Measurements from ENCODE around the gene MEF2A.
A peak's percentile ranks its signal among the peaks of the same experiment; 100 is the strongest.

Gene MEF2A

GRCh38 chr15:99564221-99565048 lies 1.3 kb upstream of the MEF2A start:
- no peak for DNase-seq

- DNase-seq = no peak
These were observed 810 bp upstream of the MEF2A start for GRCh38 chr15:99565049-99565298.

- peak; percentile 13 for DNase-seq
These were observed 543 bp downstream of the MEF2A start for GRCh38 chr15:99566157-99566897.

GRCh38 chr15:99568625-99569352 lies 3.0 kb downstream of the MEF2A start:
- no peak for DNase-seq

GRCh38 chr15:99571299-99571698 lies 5.5 kb downstream of the MEF2A start:
- DNase-seq = no peak

GRCh38 chr15:99574048-99574447 lies 8.3 kb downstream of the MEF2A start:
- DNase-seq = no peak

- DNase-seq = no peak
These were observed 8.7 kb downstream of the MEF2A start for GRCh38 chr15:99574502-99574901.

- DNase-seq = no peak
These were observed 13.0 kb downstream of the MEF2A start for GRCh38 chr15:99578809-99579208.

- no peak for DNase-seq
These were observed 14.3 kb downstream of the MEF2A start for GRCh38 chr15:99580076-99580475.

- DNase-seq = no peak
These were observed 16.8 kb downstream of the MEF2A start for GRCh38 chr15:99582508-99582960.

- DNase-seq = no peak
These were observed 18.4 kb downstream of the MEF2A start for GRCh38 chr15:99584081-99584600.

- DNase-seq = no peak
These were observed 20.3 kb downstream of the MEF2A start for GRCh38 chr15:99586121-99586520.

GRCh38 chr15:99589801-99590200 lies 24.0 kb downstream of the MEF2A start:
- no peak for DNase-seq

- no peak for DNase-seq
These were observed 25.3 kb downstream of the MEF2A start for GRCh38 chr15:99590913-99591646.

GRCh38 chr15:99592145-99592791 lies 26.5 kb downstream of the MEF2A start:
- DNase-seq = no peak

GRCh38 chr15:99593070-99593469 lies 27.3 kb downstream of the MEF2A start:
- no peak for DNase-seq

- no peak for DNase-seq
These were observed 29.1 kb downstream of the MEF2A start for GRCh38 chr15:99594916-99595315.

GRCh38 chr15:99598296-99598695 lies 32.5 kb downstream of the MEF2A start:
- DNase-seq = no peak

GRCh38 chr15:99603828-99604227 lies 38.0 kb downstream of the MEF2A start:
- no peak for DNase-seq

GRCh38 chr15:99604865-99605264 lies 39.1 kb downstream of the MEF2A start:
- DNase-seq = no peak

GRCh38 chr15:99605490-99605931 lies 39.7 kb downstream of the MEF2A start:
- peak; percentile 5 for DNase-seq

GRCh38 chr15:99605990-99606389 lies 40.2 kb downstream of the MEF2A start:
- no peak for DNase-seq
